Vagina (tissue), 2 donors: Measurements from ENCODE around the gene EXOC2.

Source experiments
- POLR2AphosphoS5 ChIP-seq, 2 donors: sonication (generic); formaldehyde crosslinking; IDR thresholded peaks; one replicate each; pipeline ENCODE4 v1.9.0; 2017; ENCODE audit warnings: antibody characterized with exemption in 2 of 2, mild to moderate bottlenecking in 2 of 2, low read depth in 1 of 2; ENCODE audit not compliant: insufficient read depth in 1 of 2
- TF ChIP-seq, protein P1 (sequence below), 3 experiments: fragments of 450-650 bp in 2 of 3; fragments of 200-600 bp in 1 of 3; sonication (generic) in 1 of 3; IDR thresholded peaks; one replicate each; pipeline ENCODE4 v1.5.1; 2017 to 2019; ENCODE audit warnings: antibody characterized with exemption in 3 of 3, mild to moderate bottlenecking in 2 of 3, moderate library complexity in 2 of 3

- TF ChIP-seq, protein P1, sequence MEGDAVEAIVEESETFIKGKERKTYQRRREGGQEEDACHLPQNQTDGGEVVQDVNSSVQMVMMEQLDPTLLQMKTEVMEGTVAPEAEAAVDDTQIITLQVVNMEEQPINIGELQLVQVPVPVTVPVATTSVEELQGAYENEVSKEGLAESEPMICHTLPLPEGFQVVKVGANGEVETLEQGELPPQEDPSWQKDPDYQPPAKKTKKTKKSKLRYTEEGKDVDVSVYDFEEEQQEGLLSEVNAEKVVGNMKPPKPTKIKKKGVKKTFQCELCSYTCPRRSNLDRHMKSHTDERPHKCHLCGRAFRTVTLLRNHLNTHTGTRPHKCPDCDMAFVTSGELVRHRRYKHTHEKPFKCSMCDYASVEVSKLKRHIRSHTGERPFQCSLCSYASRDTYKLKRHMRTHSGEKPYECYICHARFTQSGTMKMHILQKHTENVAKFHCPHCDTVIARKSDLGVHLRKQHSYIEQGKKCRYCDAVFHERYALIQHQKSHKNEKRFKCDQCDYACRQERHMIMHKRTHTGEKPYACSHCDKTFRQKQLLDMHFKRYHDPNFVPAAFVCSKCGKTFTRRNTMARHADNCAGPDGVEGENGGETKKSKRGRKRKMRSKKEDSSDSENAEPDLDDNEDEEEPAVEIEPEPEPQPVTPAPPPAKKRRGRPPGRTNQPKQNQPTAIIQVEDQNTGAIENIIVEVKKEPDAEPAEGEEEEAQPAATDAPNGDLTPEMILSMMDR (IDR thresholded peaks at IDR 0.05): no peak
- TF ChIP-seq POLR2AphosphoS5 (IDR thresholded peaks at IDR 0.05; ENCODE audit: insufficient read depth in 1 of 2, low read depth in 1 of 2): no peak
Measured at GRCh38 chr6:642805-643204, 50.1 kb downstream of the EXOC2 start.
